DND-41 (cell line): Measurements from ENCODE around the gene GSTM5.
"Not testable (repeated sequence)": the region's sequence is repeated elsewhere in the genome, so short reads cannot be mapped to it uniquely, and the experiment has no call there.

Experiments used
- EZH2 ChIP-seq: IDR thresholded peaks from 3 replicates; pipeline ENCODE4 v1.6.1; 2012; ENCODE audit warnings: borderline replicate concordance, low read depth, mild to moderate bottlenecking, moderate library complexity, low read length, inconsistent platforms; ENCODE audit not compliant: severe bottlenecking
- TF ChIP-seq, protein P1 (sequence below): IDR thresholded peaks from 2 replicates; pipeline ENCODE4 v1.5.1; 2012; ENCODE audit warnings: borderline replicate concordance, low read length, moderate library complexity, mild to moderate bottlenecking; ENCODE audit not compliant: poor library complexity, severe bottlenecking; ENCODE audit errors: extremely low read depth

DNA sequence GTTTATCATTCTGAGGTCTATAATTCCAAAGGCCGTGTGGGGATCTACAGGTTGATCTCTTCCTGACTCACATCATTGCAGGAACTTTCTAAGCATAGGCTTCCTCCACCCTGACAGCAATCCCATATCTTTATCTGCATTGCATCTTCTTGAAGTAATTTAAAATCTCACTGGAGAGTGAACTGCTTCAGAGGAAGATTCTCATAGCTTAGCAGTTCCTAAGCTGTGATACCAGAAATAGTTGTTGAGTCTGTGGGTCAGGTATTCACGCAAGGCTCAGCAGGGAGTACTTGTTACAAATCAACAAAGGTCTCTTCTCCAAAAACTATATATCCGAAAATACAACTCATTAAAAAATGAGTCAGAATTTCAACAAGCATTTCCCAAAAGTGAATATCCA is 16.9 kb upstream of the GSTM5 start:
- TF ChIP-seq, protein P1, sequence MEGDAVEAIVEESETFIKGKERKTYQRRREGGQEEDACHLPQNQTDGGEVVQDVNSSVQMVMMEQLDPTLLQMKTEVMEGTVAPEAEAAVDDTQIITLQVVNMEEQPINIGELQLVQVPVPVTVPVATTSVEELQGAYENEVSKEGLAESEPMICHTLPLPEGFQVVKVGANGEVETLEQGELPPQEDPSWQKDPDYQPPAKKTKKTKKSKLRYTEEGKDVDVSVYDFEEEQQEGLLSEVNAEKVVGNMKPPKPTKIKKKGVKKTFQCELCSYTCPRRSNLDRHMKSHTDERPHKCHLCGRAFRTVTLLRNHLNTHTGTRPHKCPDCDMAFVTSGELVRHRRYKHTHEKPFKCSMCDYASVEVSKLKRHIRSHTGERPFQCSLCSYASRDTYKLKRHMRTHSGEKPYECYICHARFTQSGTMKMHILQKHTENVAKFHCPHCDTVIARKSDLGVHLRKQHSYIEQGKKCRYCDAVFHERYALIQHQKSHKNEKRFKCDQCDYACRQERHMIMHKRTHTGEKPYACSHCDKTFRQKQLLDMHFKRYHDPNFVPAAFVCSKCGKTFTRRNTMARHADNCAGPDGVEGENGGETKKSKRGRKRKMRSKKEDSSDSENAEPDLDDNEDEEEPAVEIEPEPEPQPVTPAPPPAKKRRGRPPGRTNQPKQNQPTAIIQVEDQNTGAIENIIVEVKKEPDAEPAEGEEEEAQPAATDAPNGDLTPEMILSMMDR: not testable (repeated sequence)
- not testable (repeated sequence) for TF ChIP-seq EZH2
